DND-41 (cell line): ENCODE data around the gene BTBD10.
"Not testable (repeated sequence)": the region's sequence is repeated elsewhere in the genome, so short reads cannot be mapped to it uniquely, and the experiment has no call there.

Experiments
- ATAC-seq: fragments of 200-7000 bp; cut with Tn5 transposase; 3 replicates; pipeline ENCODE4 v1.9.1; 2021; ENCODE audit warnings: low read depth; ENCODE audit not compliant: insufficient read depth
- DNase-seq: peaks from one replicate; pipeline ENCODE4 v3.0.0-alpha.2; 2020
- H2AFZ ChIP-seq: 2 replicates; pipeline ENCODE4 v1.6.0; 2012; ENCODE audit warnings: low read depth, low read length
- H3K27ac ChIP-seq: 2 replicates; pipeline ENCODE4 v1.5.1; 2012; ENCODE audit warnings: low read length, inconsistent platforms
- H3K27me3 ChIP-seq: fragments of 200-600 bp; sonication (generic); 2 replicates; pipeline ENCODE4 v1.6.0; 2012; ENCODE audit warnings: low read length, mild to moderate bottlenecking, inconsistent platforms; ENCODE audit not compliant: insufficient read depth, poor library complexity
- H3K36me3 ChIP-seq: 2 replicates; pipeline ENCODE4 v1.5.1; 2012; ENCODE audit warnings: low read length, inconsistent platforms; ENCODE audit not compliant: insufficient read depth
- H3K4me1 ChIP-seq: 2 replicates; pipeline ENCODE4 v1.5.1; 2012; ENCODE audit warnings: mild to moderate bottlenecking, low read length; ENCODE audit not compliant: insufficient read depth
- H3K4me2 ChIP-seq: 2 replicates; pipeline ENCODE4 v1.6.0; 2012; ENCODE audit warnings: mild to moderate bottlenecking, moderate library complexity, low read length, inconsistent platforms; ENCODE audit not compliant: insufficient read depth
- H3K4me3 ChIP-seq, 2 experiments: fragments of 200-600 bp in 1 of 2; shearing (Covaris generic) in 1 of 2; 2 replicates each; pipeline ENCODE4 v1.5.1; 2012 to 2016; ENCODE audit warnings: inconsistent platforms in 2 of 2, low read length in 2 of 2, mild to moderate bottlenecking in 2 of 2, low read depth in 1 of 2, moderate library complexity in 1 of 2
- H3K79me2 ChIP-seq: 2 replicates; pipeline ENCODE4 v1.6.0; 2012; ENCODE audit warnings: low read length, inconsistent platforms; ENCODE audit not compliant: insufficient read depth
- H3K9ac ChIP-seq: 2 replicates; pipeline ENCODE4 v1.6.0; 2012; ENCODE audit warnings: low read depth, mild to moderate bottlenecking, inconsistent platforms, low read length, moderate library complexity
- H3K9me3 ChIP-seq: 2 replicates; pipeline ENCODE4 v1.5.1; 2012; ENCODE audit warnings: low read length, moderate library complexity, mild to moderate bottlenecking, inconsistent platforms; ENCODE audit not compliant: insufficient read depth, severe bottlenecking
- H4K20me1 ChIP-seq: 2 replicates; pipeline ENCODE4 v1.6.0; 2012; ENCODE audit warnings: low read length; ENCODE audit not compliant: insufficient read depth
- EZH2 ChIP-seq: IDR thresholded peaks from 3 replicates; pipeline ENCODE4 v1.6.1; 2012; ENCODE audit warnings: borderline replicate concordance, low read depth, mild to moderate bottlenecking, moderate library complexity, low read length, inconsistent platforms; ENCODE audit not compliant: severe bottlenecking
- TF ChIP-seq, protein P1 (sequence below): IDR thresholded peaks from 2 replicates; pipeline ENCODE4 v1.5.1; 2012; ENCODE audit warnings: borderline replicate concordance, low read length, moderate library complexity, mild to moderate bottlenecking; ENCODE audit not compliant: poor library complexity, severe bottlenecking; ENCODE audit errors: extremely low read depth

Gene BTBD10

DNA sequence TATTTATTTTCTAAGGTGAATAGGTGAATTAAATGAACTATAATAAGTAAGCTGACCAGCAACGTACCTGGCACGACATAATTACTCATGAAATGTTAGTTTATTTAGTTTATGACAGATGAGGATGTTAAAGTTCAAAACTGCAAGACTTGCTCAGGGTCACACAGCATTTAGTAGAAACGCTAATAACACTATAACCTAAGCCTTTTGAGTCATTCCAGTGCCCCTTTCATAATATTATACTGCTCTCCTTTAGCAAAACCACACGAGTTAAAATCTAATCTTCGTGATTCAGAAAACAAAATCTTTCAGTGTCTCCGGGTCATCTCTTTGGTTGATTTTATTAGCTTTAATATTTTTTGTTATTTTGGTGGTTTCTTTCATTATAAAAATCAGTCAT is 39.6 kb downstream of the BTBD10 start:
- H3K27ac ChIP-seq: no peak overlapping the region
- peaks cover 32% of the 10 kb centered on the region for H3K79me2 ChIP-seq
- no peak overlapping the region for H3K4me3 ChIP-seq
- no peak for TF ChIP-seq EZH2
- TF ChIP-seq, protein P1, sequence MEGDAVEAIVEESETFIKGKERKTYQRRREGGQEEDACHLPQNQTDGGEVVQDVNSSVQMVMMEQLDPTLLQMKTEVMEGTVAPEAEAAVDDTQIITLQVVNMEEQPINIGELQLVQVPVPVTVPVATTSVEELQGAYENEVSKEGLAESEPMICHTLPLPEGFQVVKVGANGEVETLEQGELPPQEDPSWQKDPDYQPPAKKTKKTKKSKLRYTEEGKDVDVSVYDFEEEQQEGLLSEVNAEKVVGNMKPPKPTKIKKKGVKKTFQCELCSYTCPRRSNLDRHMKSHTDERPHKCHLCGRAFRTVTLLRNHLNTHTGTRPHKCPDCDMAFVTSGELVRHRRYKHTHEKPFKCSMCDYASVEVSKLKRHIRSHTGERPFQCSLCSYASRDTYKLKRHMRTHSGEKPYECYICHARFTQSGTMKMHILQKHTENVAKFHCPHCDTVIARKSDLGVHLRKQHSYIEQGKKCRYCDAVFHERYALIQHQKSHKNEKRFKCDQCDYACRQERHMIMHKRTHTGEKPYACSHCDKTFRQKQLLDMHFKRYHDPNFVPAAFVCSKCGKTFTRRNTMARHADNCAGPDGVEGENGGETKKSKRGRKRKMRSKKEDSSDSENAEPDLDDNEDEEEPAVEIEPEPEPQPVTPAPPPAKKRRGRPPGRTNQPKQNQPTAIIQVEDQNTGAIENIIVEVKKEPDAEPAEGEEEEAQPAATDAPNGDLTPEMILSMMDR: no peak
- H3K36me3 ChIP-seq: peaks cover 3% of the 10 kb centered on the region; the same call in 1 of the 2 replicates
- H3K4me2 ChIP-seq: no peak overlapping the region
- no peaks in the 10 kb centered on the region for H3K4me1 ChIP-seq
- no peak for ATAC-seq
- H3K9ac ChIP-seq: no peak overlapping the region
- DNase-seq: no peak
- peaks cover 7% of the 10 kb centered on the region; the same call in 1 of the 2 replicates for H4K20me1 ChIP-seq
- H2AFZ ChIP-seq: no peak overlapping the region
- H3K27me3 ChIP-seq: no peaks in the 10 kb centered on the region
- peaks cover 11% of the 10 kb centered on the region for H3K9me3 ChIP-seq

DNA sequence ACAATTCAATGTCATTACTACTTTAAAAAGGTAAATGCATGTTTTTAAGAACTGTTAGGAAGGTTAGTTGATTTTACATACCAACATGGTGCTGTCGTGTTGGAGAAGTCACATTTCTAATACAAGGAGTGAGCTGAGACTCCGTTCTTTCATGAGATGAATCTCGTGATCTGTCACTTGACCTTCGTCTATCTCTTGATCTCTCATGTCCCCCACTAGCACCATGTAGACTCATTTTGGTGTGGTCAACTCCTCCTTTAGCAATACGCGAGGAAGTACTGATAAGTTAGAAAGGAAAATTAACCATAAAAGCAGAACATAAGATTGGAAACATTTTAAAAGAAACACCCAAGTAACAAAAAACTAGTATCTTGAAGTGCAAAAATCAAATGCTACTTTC is 41.5 kb downstream of the BTBD10 start:
- Histone ChIP-seq H3K4me3 (no peak overlapping the region), H3K79me2 (peaks cover 16% of the 10 kb centered on the region; the same call in 1 of the 2 replicates), H2AFZ (no peak overlapping the region), H3K9me3 (no peaks in the 10 kb centered on the region), H3K9ac (no peak overlapping the region), H3K36me3 (peaks cover 9% of the 10 kb centered on the region; the same call in 1 of the 2 replicates), H3K27ac (no peak overlapping the region), H3K4me1 (no peaks in the 10 kb centered on the region), H3K4me2 (no peak overlapping the region), H3K27me3 (no peaks in the 10 kb centered on the region), H4K20me1 (peaks cover 7% of the 10 kb centered on the region; the same call in 1 of the 2 replicates)
- TF ChIP-seq, protein P1: no peak
- no peak for TF ChIP-seq EZH2
- DNase-seq: no peak
- ATAC-seq: no peak

DNA sequence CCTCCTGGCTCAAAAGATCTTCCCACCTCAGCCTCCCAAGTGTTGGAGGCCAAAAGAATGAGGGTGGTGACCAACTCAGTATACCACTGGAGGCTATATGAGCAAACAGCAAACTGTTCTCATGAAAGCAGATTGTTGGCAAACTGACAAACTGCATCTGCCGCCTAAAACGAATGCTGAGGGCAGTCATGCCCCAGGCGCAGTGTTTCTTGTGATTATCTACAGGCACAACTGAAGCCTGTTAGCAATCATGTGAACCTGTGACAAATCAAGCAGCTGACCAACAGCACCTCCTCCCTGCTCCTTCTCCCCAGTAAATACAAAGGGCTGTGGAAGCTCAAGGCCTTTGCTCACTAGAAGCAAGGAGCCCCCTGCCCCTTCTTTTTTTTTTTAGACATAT is 47.8 kb downstream of the BTBD10 start:
- H3K9ac ChIP-seq: no peak overlapping the region
- no peaks in the 10 kb centered on the region for H4K20me1 ChIP-seq
- peaks cover 43% of the 10 kb centered on the region for H3K36me3 ChIP-seq
- no peak overlapping the region for H3K4me2 ChIP-seq
- ATAC-seq: no peak
- no peak for DNase-seq
- H3K9me3 ChIP-seq: no peaks in the 10 kb centered on the region
- H3K79me2 ChIP-seq: no peaks in the 10 kb centered on the region
- no peak overlapping the region for H2AFZ ChIP-seq
- no peak overlapping the region for H3K27ac ChIP-seq
- no peaks in the 10 kb centered on the region for H3K27me3 ChIP-seq
- no peaks in the 10 kb centered on the region for H3K4me1 ChIP-seq
- TF ChIP-seq, protein P1: no peak
- no peak for TF ChIP-seq EZH2
- no peak overlapping the region for H3K4me3 ChIP-seq

DNA sequence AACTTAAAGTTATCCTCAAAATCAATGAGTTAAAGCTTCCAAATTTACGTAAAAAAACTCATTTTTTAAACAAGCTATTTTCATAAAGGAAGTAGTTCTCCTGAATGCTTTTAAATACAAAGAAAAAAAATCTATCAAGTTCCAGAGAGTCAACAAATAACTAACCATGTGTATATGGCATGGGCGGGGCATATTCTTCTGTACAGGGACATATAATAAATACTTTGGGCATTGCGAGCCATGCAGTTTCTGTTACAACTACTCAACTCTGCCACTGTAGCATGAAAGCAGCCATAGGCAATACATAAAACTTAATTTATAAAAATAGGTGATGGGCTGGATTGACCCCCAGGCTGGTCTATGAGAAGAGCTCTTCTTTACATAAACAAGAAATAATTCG is 57.8 kb downstream of the BTBD10 start:
- H3K4me2 ChIP-seq: no peak overlapping the region
- no peak for DNase-seq
- H3K4me3 ChIP-seq: no peak overlapping the region
- no peak overlapping the region for H2AFZ ChIP-seq
- TF ChIP-seq EZH2: no peak
- TF ChIP-seq, protein P1: no peak
- no peaks in the 10 kb centered on the region for H4K20me1 ChIP-seq
- no peaks in the 10 kb centered on the region for H3K79me2 ChIP-seq
- no peak overlapping the region for H3K9ac ChIP-seq
- H3K27ac ChIP-seq: no peak overlapping the region
- peaks cover 56% of the 10 kb centered on the region for H3K36me3 ChIP-seq
- peaks cover 4% of the 10 kb centered on the region for H3K9me3 ChIP-seq
- no peak for ATAC-seq
- H3K4me1 ChIP-seq: no peaks in the 10 kb centered on the region
- no peaks in the 10 kb centered on the region for H3K27me3 ChIP-seq

DNA sequence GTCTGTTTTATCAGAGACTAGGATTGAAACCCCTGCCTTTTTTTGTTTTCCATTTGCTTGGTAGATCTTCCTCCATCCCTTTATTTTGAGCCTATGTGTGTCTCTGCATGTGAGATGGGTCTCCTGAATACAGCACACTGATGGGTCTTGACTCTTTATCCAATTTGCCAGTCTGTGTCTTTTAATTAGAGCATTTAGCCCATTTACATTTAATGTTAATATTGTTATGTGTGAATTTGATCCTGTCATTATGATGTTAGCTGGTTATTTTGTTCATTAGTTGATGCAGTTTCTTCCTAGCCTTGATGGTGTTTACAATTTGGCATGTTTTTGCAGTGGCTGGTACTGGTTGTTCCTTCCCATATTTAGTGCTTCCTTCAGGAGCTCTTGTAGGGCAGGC is 64.7 kb downstream of the BTBD10 start:
- not testable (repeated sequence) for H3K4me2 ChIP-seq, H2AFZ ChIP-seq, H3K27me3 ChIP-seq, H3K9ac ChIP-seq, H4K20me1 ChIP-seq, H3K4me3 ChIP-seq, DNase-seq, ATAC-seq, H3K79me2 ChIP-seq, H3K27ac ChIP-seq, H3K4me1 ChIP-seq, H3K9me3 ChIP-seq
- peaks cover 24% of the 10 kb centered on the region for H3K36me3 ChIP-seq
